ENCODE measurements around the gene DBNDD1.
A peak's percentile ranks its signal among the peaks of the same experiment; 100 is the strongest.
"Not testable (repeated sequence)": the region's sequence is repeated elsewhere in the genome, so short reads cannot be mapped to it uniquely, and the experiment has no call there.

Gene DBNDD1

DNA sequence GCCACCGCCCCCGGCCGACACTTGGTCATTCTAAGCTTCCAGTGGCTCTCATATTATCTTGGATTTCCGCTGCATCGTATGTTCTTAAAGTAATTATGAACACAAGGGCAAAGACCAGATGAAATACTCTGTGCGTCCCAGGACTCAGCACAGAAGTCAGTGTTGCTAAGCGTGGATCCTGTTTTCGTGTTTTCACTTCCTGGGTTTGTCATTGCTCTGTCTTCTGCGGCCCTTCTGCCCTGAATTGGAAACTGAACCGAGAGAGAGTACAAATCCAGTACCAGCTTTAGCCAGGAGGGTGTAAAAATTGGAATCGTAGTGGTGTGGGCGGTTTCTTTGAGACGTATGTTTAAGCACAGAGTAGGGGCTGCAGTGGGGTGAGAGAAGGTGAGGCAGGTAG lies 32.7 kb downstream of the DBNDD1 start:
- no peak for DNase-seq

DNA sequence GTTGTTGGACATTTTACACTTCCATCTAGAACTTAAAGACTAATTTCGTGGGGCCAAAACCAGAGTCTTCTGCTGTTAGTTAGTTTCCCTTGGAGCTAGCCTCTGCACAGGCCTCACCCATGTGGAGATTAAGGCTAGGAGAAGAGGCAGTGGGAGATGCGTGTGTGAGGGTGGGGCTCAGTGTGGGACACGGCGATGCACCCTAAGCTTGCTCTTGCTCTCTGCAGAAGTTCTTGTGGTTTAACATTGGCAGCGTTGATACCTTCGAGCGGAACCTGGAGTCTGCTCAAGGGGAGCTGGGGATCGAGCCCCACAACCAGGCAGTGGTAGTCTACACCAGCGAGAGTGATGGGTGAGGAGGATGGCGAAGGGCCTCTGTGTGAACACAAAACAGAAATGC lies 34.0 kb downstream of the DBNDD1 start:
- no peak for DNase-seq

GRCh38 chr16:89984216-89984615 lies 35.0 kb downstream of the DBNDD1 start:
- no peak for DNase-seq

DNA sequence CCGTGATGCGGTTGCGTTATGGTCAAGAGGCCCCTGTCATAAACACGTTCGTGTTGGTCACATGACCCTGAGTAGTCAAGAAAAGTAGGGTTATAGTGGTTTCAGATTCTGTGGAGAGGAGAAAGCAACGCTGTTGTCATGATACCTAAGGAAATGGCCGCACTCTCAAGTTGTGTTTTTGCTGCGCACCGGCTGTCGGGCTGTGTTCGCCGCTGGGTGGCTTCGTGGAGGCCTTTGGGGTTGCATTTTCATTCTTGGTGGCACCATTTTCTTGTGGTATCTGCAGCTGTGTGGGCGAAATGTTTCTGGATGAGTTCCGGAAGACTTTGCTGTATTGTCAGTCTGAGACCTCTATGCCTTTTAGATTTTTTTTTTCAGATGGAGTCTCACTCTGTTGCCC lies 35.7 kb downstream of the DBNDD1 start:
- DNase-seq: no peak

GRCh38 chr16:89982318-89982717 lies 36.9 kb downstream of the DBNDD1 start:
- DNase-seq: no peak

GRCh38 chr16:89981414-89981813 lies 37.8 kb downstream of the DBNDD1 start:
- no peak for DNase-seq

- no peak for DNase-seq
These were observed 44.4 kb downstream of the DBNDD1 start for GRCh38 chr16:89974870-89975269.

DNA sequence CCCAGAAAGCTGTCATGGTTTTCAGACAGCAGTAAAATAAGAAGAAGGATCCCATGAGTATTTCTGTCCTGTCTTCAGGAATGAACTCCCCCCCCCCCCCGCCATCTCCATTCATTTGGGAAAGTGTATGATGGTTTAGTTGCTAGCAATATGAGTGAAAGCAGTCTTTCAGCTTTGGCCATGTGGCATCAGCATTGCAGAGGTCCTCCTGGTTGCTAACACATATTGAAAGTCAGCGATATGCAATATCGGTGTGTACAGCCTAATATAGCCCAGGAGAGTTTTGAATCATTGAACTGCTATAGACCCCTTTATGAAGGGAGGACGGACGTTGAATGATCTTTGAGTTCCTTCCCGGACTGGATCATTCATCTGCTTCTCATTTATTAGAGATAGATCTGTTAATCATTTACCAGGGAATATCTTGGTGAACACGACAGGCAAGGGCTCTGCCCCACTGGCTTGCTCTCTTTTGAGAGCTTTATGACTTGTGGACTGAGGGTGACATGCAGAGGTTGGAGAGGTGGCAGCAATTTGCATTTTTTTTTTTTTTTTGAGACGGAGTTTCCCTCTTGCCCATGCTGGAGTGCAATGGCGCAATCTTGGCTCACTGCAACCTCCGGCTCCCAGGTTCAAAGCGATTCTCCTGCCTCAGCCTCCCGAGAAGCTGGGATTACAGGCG lies 45.5 kb downstream of the DBNDD1 start:
- DNase-seq: no peak

DNA sequence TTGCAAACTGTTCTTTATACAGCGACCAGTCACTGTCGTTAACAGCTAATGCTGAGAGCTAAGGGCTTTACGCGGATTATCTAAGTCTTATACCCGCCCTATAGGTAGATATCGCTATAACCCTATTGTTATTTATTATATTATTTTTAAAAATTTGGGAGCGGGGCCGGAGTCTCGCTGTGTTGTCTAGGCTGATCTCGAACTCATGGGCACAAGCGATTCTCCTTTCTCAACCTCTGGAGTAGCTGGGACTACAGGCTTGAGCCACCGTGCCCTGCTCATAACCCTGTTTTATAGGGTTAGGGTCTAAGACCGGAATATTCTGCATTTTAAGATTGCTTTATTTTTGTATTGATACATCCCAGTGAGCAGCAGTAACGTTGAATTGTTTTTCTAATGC lies 46.0 kb downstream of the DBNDD1 start:
- no peak for DNase-seq

GRCh38 chr16:89972244-89973234 lies 46.7 kb downstream of the DBNDD1 start:
- DNase-seq: peak in 1 of 2 experiments; percentile 33

DNA sequence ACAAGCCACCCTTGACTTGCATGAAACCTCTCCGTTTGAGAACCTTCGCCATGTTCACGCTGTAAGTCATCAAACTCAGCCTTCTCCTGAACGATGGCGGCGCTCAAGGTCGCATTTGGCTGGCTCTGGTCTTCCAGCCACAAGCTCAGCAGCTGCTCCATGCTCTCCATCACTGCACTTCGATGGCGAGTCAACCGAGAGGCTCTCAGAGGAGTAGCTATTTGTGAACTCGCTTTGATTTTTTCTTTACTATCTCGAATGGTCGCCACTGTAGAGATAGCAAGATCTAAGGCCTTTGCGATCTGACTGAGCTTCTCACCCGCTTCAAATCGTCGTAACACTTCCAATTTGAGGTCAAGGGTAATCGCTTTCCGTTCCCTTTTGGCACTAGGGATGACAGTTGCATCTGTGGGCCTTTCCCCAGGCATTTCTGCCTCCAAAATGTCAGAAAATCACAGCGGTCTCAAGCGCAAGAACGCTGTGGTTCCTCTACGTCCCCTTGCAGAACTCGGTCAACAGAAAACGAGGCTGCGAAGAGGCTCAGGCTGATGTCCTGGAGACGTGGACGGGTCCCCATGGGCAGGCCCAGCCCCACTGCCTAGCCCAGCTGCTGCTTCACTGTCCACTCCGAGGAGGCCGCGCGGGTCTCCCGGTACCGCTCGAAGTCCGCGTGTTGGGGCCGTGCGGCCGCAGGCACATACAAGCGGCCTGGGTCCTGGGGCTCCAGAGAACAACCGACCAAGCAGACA lies 47.6 kb downstream of the DBNDD1 start:
- DNase-seq: no peak

- DNase-seq: no peak
These were observed 49.4 kb downstream of the DBNDD1 start for GRCh38 chr16:89969741-89970410.

GRCh38 chr16:89968074-89968473 lies 51.2 kb downstream of the DBNDD1 start:
- DNase-seq: not testable (repeated sequence)

- DNase-seq: not testable (repeated sequence)
These were observed 51.8 kb downstream of the DBNDD1 start for GRCh38 chr16:89967436-89967835.

- DNase-seq: no peak
These were observed 52.5 kb downstream of the DBNDD1 start for GRCh38 chr16:89966756-89967155.

GRCh38 chr16:89965447-89966225 lies 53.6 kb downstream of the DBNDD1 start:
- no peak for DNase-seq

- DNase-seq: no peak
These were observed 55.1 kb downstream of the DBNDD1 start for GRCh38 chr16:89964201-89964600.

DNA sequence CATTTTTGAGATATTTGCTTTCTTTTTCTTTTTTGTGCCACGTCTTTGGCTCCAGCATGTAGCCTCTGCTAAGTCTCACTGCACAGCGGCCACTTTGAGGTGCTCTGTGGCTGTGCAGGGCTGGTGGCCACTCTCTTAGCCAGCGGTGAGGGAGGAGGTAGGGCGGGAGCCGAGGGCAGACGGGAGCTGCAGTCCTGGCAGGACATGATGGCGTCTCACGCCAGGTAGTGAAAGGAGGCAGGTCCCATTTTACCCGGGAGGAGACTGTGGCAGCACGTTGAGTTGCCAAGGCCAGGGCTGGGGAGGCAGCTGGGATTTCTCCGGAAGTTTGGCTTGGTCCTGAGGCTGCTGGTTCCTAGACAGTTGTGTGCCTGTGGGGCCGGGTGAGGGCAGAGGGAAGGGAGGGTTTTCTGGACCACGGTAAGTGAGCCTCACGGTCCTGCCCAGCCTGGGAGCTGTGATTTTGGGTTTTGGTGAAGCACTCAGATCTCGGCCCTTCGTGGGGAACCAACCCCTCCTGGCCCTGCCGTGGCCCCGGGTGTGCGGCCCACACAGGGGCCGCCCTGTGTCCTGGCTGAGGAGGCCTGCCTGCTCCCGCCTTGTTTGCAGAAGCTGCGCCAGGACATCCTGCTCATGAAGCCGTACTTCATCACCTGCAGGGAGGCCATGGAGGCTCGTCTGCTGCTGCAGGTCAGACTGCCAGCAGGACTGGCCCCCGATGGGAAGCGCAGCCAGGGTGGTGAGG lies 56.3 kb downstream of the DBNDD1 start:
- DNase-seq: no peak

GRCh38 chr16:89961920-89962319 lies 57.3 kb downstream of the DBNDD1 start:
- DNase-seq: no peak

GRCh38 chr16:89960966-89961365 lies 58.3 kb downstream of the DBNDD1 start:
- DNase-seq: no peak

- no peak for DNase-seq
These were observed 60.7 kb downstream of the DBNDD1 start for GRCh38 chr16:89958596-89958995.

Data from cerebellar nuclear complex (tissue), 1 donor.